WTC11 (cell line): ENCODE results near the gene ZNF768. TPM values are rescaled to one million over a fixed set of nuclear protein-coding genes. Genes with fewer than 3 reads are reported as not detected.
"Not testable (repeated sequence)": the region's sequence is repeated elsewhere in the genome, so short reads cannot be mapped to it uniquely, and the experiment has no call there.

Experiments
- ATAC-seq: fragments of 200-7000 bp; cut with Tn5 transposase; 2 replicates; pipeline ENCODE4 v1.10.0; 2021; ENCODE audit warnings: mild to moderate bottlenecking, moderate library complexity
- CTCF ChIA-PET: fragments of 300-600 bp; sonication (Branson Sonifier 250); formaldehyde crosslinking; loops from one replicate; lab custom pipeline; 2021; ENCODE audit warnings: antibody characterized with exemption; lab: Charles Lee
- POLR2A ChIA-PET: fragments of 350-600 bp; sonication (Branson Sonifier 250); formaldehyde crosslinking; loops from one replicate; lab custom pipeline; 2021; ENCODE audit warnings: antibody characterized with exemption; lab: Charles Lee
- DNase-seq: peaks from one replicate; pipeline ENCODE4 v3.0.0; 2021; ENCODE audit warnings: low spot score
- H3K27ac Mint-ChIP-seq: 2 replicates; pipeline ENCODE4 v1.8.0; 2021; ENCODE audit warnings: mixed read lengths
- H3K27me3 Mint-ChIP-seq: 2 replicates; pipeline ENCODE4 v1.8.0; 2021; ENCODE audit warnings: low read depth, mild to moderate bottlenecking, moderate library complexity, mixed read lengths
- H3K36me3 Mint-ChIP-seq: 2 replicates; pipeline ENCODE4 v1.8.0; 2021; ENCODE audit warnings: mixed read lengths
- H3K4me1 Mint-ChIP-seq: 2 replicates; pipeline ENCODE4 v1.8.0; 2022; ENCODE audit warnings: mixed read lengths
- H3K4me3 Mint-ChIP-seq: 2 replicates; pipeline ENCODE4 v1.8.0; 2021; ENCODE audit warnings: mild to moderate bottlenecking, moderate library complexity, mixed read lengths
- H3K9me3 Mint-ChIP-seq: 2 replicates; pipeline ENCODE4 v1.8.0; 2021; ENCODE audit warnings: mixed read lengths
- CBFB ChIP-seq: sonication (generic); formaldehyde crosslinking; IDR thresholded peaks from 2 replicates; pipeline ENCODE4 v1.8.1; 2022; ENCODE audit warnings: mild to moderate bottlenecking, low read depth, missing genetic modification reagents
- CDX4 ChIP-seq: fragments of 250-450 bp; sonication (Bioruptor Pico); IDR thresholded peaks from 2 replicates; pipeline ENCODE4 v1.9.0; 2021; ENCODE audit warnings: moderate library complexity, mild to moderate bottlenecking, inconsistent platforms, borderline replicate concordance
- CTCF ChIP-seq: fragments of 200-600 bp; IDR thresholded peaks from 2 replicates; pipeline ENCODE4 v1.8.0; 2022; ENCODE audit warnings: antibody characterized with exemption
- E2F5 ChIP-seq: sonication (generic); formaldehyde crosslinking; IDR thresholded peaks from 2 replicates; pipeline ENCODE4 v1.8.1; 2022; ENCODE audit warnings: mild to moderate bottlenecking, moderate library complexity, missing genetic modification reagents
- ERG ChIP-seq: fragments of 250-450 bp; sonication (Bioruptor Pico); IDR thresholded peaks from 2 replicates; pipeline ENCODE4 v1.8.0; 2021; ENCODE audit warnings: mild to moderate bottlenecking
- ESRRA ChIP-seq: sonication (generic); formaldehyde crosslinking; IDR thresholded peaks from 2 replicates; pipeline ENCODE4 v1.8.1; 2022; ENCODE audit warnings: mild to moderate bottlenecking, missing genetic modification reagents, borderline replicate concordance
- HMGXB4 ChIP-seq: sonication (generic); formaldehyde crosslinking; IDR thresholded peaks from 2 replicates; pipeline ENCODE4 v1.8.1; 2023; ENCODE audit warnings: mild to moderate bottlenecking, moderate library complexity, missing genetic modification reagents
- KAT7 ChIP-seq: sonication (generic); formaldehyde crosslinking; IDR thresholded peaks from 2 replicates; pipeline ENCODE4 v1.8.1; 2023; ENCODE audit warnings: missing genetic modification reagents, mild to moderate bottlenecking, borderline replicate concordance
- NFE2L1 ChIP-seq: sonication (generic); formaldehyde crosslinking; IDR thresholded peaks from 2 replicates; pipeline ENCODE4 v1.8.1; 2023; ENCODE audit warnings: missing genetic modification reagents
- NFYB ChIP-seq: sonication (generic); formaldehyde crosslinking; conservative IDR thresholded peaks from 2 replicates; pipeline ENCODE4 v1.8.0; 2022; ENCODE audit warnings: low read depth, missing genetic modification reagents
- OVOL2 ChIP-seq: fragments of 250-450 bp; sonication (Bioruptor Pico); IDR thresholded peaks from 2 replicates; pipeline ENCODE4 v1.9.0; 2021; ENCODE audit warnings: mild to moderate bottlenecking, borderline replicate concordance
- PRRX2 ChIP-seq: fragments of 250-450 bp; sonication (Bioruptor Pico); IDR thresholded peaks from 2 replicates; pipeline ENCODE4 v1.8.0; 2021; ENCODE audit warnings: mild to moderate bottlenecking
- RORB ChIP-seq: fragments of 250-450 bp; sonication (Bioruptor Pico); IDR thresholded peaks from 2 replicates; pipeline ENCODE4 v1.9.0; 2021; ENCODE audit warnings: mild to moderate bottlenecking
- SMAD3 ChIP-seq: sonication (generic); formaldehyde crosslinking; IDR thresholded peaks from 2 replicates; pipeline ENCODE4 v1.8.0; 2022; ENCODE audit warnings: missing genetic modification reagents, mild to moderate bottlenecking, borderline replicate concordance
- SOX15 ChIP-seq: fragments of 250-450 bp; sonication (Bioruptor Pico); IDR thresholded peaks from 2 replicates; pipeline ENCODE4 v1.9.0; 2021; ENCODE audit warnings: mild to moderate bottlenecking
- TCF7 ChIP-seq: sonication (generic); formaldehyde crosslinking; IDR thresholded peaks from 2 replicates; pipeline ENCODE4 v1.8.0; 2022; ENCODE audit warnings: mild to moderate bottlenecking, low read depth, missing genetic modification reagents, moderate library complexity
- TEAD1 ChIP-seq: sonication (generic); formaldehyde crosslinking; IDR thresholded peaks from 2 replicates; pipeline ENCODE4 v1.8.0; 2022; ENCODE audit warnings: mild to moderate bottlenecking, missing genetic modification reagents
- USF1 ChIP-seq: sonication (generic); formaldehyde crosslinking; IDR thresholded peaks from 2 replicates; pipeline ENCODE4 v1.8.0; 2022; ENCODE audit warnings: mild to moderate bottlenecking, missing genetic modification reagents
- ZNF263 ChIP-seq: sonication (generic); formaldehyde crosslinking; IDR thresholded peaks from 2 replicates; pipeline ENCODE4 v1.8.1; 2022; ENCODE audit warnings: low read depth, mild to moderate bottlenecking, moderate library complexity, missing genetic modification reagents
- ZNF317 ChIP-seq: sonication (generic); formaldehyde crosslinking; IDR thresholded peaks from 2 replicates; pipeline ENCODE4 v1.8.1; 2023; ENCODE audit warnings: low read depth, mild to moderate bottlenecking, moderate library complexity, missing genetic modification reagents, borderline replicate concordance
- ZNF423 ChIP-seq: fragments of 250-450 bp; sonication (Bioruptor Pico); IDR thresholded peaks from 2 replicates; pipeline ENCODE4 v2.1.2; 2022; ENCODE audit warnings: mild to moderate bottlenecking, moderate library complexity
- ZSCAN18 ChIP-seq: fragments of 250-450 bp; sonication (Bioruptor Pico); IDR thresholded peaks from 2 replicates; pipeline ENCODE4 v2.1.2; 2022; ENCODE audit warnings: mild to moderate bottlenecking, moderate library complexity
- total RNA-seq: library from RNA; stranded (reverse); gene quantifications from 3 replicates; pipeline ENCODE4 v1.2.3, GENCODE V29; 2021

The ZNF768 gene
- total RNA-seq, 1 experiment from 2014 or later: 35.9 TPM

- TF ChIP-seq CDX4 (CRISPR knock-in tag) (no peak), TCF7 (CRISPR knock-in tag) (no peak), E2F5 (CRISPR knock-in tag) (no peak), RORB (no peak), ZSCAN18 (CRISPR knock-in tag) (no peak), SOX15 (CRISPR knock-in tag) (no peak), OVOL2 (CRISPR knock-in tag) (no peak), ZNF423 (no peak)
Measured at GRCh38 chr16:30478766-30479478, 47.4 kb downstream of the ZNF768 start (continued).

- CTCF ChIA-PET: interaction anchor here (0.9 kb wide), 1 partner anchor 138 kb away, joined by 5 read pairs; no protein-coding TSS in a partner anchor
- H3K9me3 Mint-ChIP-seq: not testable (repeated sequence)
Measured at GRCh38 chr16:30477773-30478172, 48.6 kb downstream of the ZNF768 start.

GRCh38 chr16:30476991-30477390 lies 49.4 kb downstream of the ZNF768 start:
- CTCF ChIA-PET: interaction anchor here (0.9 to 1.8 kb wide), 3 partner anchors 47 to 138 kb away, joined by 4 to 10 read pairs (median 5); partner anchors contain the start of gene DCTPP1
- H3K4me3 Mint-ChIP-seq: no peak overlapping the region
- TF ChIP-seq NFYB (CRISPR knock-in tag) (no peak), ERG (CRISPR knock-in tag) (no peak), PRRX2 (no peak), ESRRA (CRISPR knock-in tag) (no peak)
- TF ChIP-seq, all 79 proteins: peak for 0
- no peak for DNase-seq
- no peak overlapping the region for H3K27ac Mint-ChIP-seq
- peaks cover 23% of the 10 kb centered on the region for H3K27me3 Mint-ChIP-seq
- H3K9me3 Mint-ChIP-seq: peaks cover 3% of the 10 kb centered on the region
- no peaks in the 10 kb centered on the region for H3K36me3 Mint-ChIP-seq
- ATAC-seq: no peak
- POLR2A ChIA-PET: interaction anchor here (0.5 kb wide), 1 partner anchor 30 kb away, joined by 3 read pairs; no protein-coding TSS in a partner anchor
- H3K4me1 Mint-ChIP-seq: no peaks in the 10 kb centered on the region

More at GRCh38 chr16:30477773-30478172, 48.6 kb downstream of the ZNF768 start:
- ATAC-seq, DNase-seq, H3K4me3 Mint-ChIP-seq, H3K36me3 Mint-ChIP-seq, POLR2A ChIA-PET, H3K4me1 Mint-ChIP-seq, H3K27ac Mint-ChIP-seq: not testable (repeated sequence)
- peaks cover 23% of the 10 kb centered on the region for H3K27me3 Mint-ChIP-seq

- CTCF ChIA-PET: interaction anchor here (1.7 to 2.0 kb wide), 2 partner anchors 45 to 141 kb away, joined by 6 to 7 read pairs; partner anchors contain the start of gene DCTPP1
- no peak for TF ChIP-seq SMAD3
- TF ChIP-seq ZNF317: no peak
- no peak for TF ChIP-seq KAT7
- no peak for TF ChIP-seq TEAD1 (CRISPR knock-in tag)
- no peak for TF ChIP-seq ZNF423
- TF ChIP-seq ZNF263 (CRISPR knock-in tag): no peak
- no peak for TF ChIP-seq NFE2L1 (CRISPR knock-in tag)
- TF ChIP-seq CBFB (CRISPR knock-in tag): no peak
- TF ChIP-seq USF1 (CRISPR knock-in tag): no peak
- no peak for TF ChIP-seq CTCF
- TF ChIP-seq HMGXB4 (CRISPR knock-in tag): no peak
Measured at GRCh38 chr16:30474684-30475083, 51.7 kb downstream of the ZNF768 start.

More at GRCh38 chr16:30474684-30475083, 51.7 kb downstream of the ZNF768 start:
- no peak overlapping the region for H3K4me3 Mint-ChIP-seq
- H3K9me3 Mint-ChIP-seq: peaks cover 3% of the 10 kb centered on the region
- no peaks in the 10 kb centered on the region for H3K36me3 Mint-ChIP-seq
- POLR2A ChIA-PET: no interaction called here
- peaks cover 15% of the 10 kb centered on the region for H3K27me3 Mint-ChIP-seq
- DNase-seq (no peak), ATAC-seq (no peak)
- no peak overlapping the region for H3K27ac Mint-ChIP-seq
- H3K4me1 Mint-ChIP-seq: no peaks in the 10 kb centered on the region
